Measurements from ENCODE around the gene TEKTIP1.

The TEKTIP1 gene

GRCh38 chr19:3572855-3573161 is 33.8 kb downstream of the TEKTIP1 start, which contains the start of gene HMG20B:
TSS of gene HMG20B (plus strand) at chr19:3572944. CDS start at chr19:3573310, 366 bp downstream.
- TF ChIP-seq YY1 (IDR thresholded peaks at IDR 0.05; ENCODE audit: low read depth), result no peak
- TF ChIP-seq CEBPB (IDR thresholded peaks at IDR 0.05), result no peak
- TF ChIP-seq RAD21 (IDR thresholded peaks at IDR 0.05; ENCODE audit: low read depth), result no peak
- no peak for TF ChIP-seq CREB1 (IDR thresholded peaks at IDR 0.05; ENCODE audit: low read depth)
- TF ChIP-seq TCF12 (IDR thresholded peaks at IDR 0.05; ENCODE audit: low read depth), result no peak
- no peak for TF ChIP-seq TAF1 (IDR thresholded peaks at IDR 0.05; ENCODE audit: low read depth)
- no peak for TF ChIP-seq NFIC (IDR thresholded peaks at IDR 0.05)
- TF ChIP-seq USF1 (IDR thresholded peaks at IDR 0.05), result no peak
- TF ChIP-seq ZBTB7A (IDR thresholded peaks at IDR 0.05; ENCODE audit: low read depth), result no peak
- no peak for TF ChIP-seq EGR1 (IDR thresholded peaks at IDR 0.05)

- peak; percentile 96 for TF ChIP-seq ZBTB7A (IDR thresholded peaks at IDR 0.05; ENCODE audit: low read depth)
- TF ChIP-seq MAX (IDR thresholded peaks at IDR 0.05), result peak; percentile 60; the same call in 1 of the 2 replicates
- peak; percentile 82 for TF ChIP-seq YY1 (IDR thresholded peaks at IDR 0.05; ENCODE audit: low read depth)
- TF ChIP-seq REST (IDR thresholded peaks at IDR 0.05; ENCODE audit: low read depth), result no peak
Observed at GRCh38 chr19:3573162-3573857, 34.3 kb downstream of the TEKTIP1 start.

- TF ChIP-seq RAD21 (IDR thresholded peaks at IDR 0.05; ENCODE audit: low read depth) (no peak), YY1 (IDR thresholded peaks at IDR 0.05; ENCODE audit: low read depth) (peak; percentile 73), REST (IDR thresholded peaks at IDR 0.05; ENCODE audit: low read depth) (no peak), EGR1 (IDR thresholded peaks at IDR 0.05) (no peak), CREB1 (IDR thresholded peaks at IDR 0.05; ENCODE audit: low read depth) (no peak), TAF1 (IDR thresholded peaks at IDR 0.05; ENCODE audit: low read depth) (no peak), EP300 (IDR thresholded peaks at IDR 0.05; ENCODE audit: borderline replicate concordance) (no peak), NFIC (IDR thresholded peaks at IDR 0.05) (no peak)
Observed at GRCh38 chr19:3573858-3574637, 35.1 kb downstream of the TEKTIP1 start.

GRCh38 chr19:3575260-3575741 is 36.3 kb downstream of the TEKTIP1 start:
- no peak for TF ChIP-seq MAX (IDR thresholded peaks at IDR 0.05)
- no peak for TF ChIP-seq TAF1 (IDR thresholded peaks at IDR 0.05; ENCODE audit: low read depth)
- TF ChIP-seq NFIC (IDR thresholded peaks at IDR 0.05), result no peak
- TF ChIP-seq USF1 (IDR thresholded peaks at IDR 0.05), result no peak
- no peak for TF ChIP-seq YY1 (IDR thresholded peaks at IDR 0.05; ENCODE audit: low read depth)

GRCh38 chr19:3575949-3576673 is 37.1 kb downstream of the TEKTIP1 start:
- TF ChIP-seq YY1 (IDR thresholded peaks at IDR 0.05; ENCODE audit: low read depth) (no peak), TAF1 (IDR thresholded peaks at IDR 0.05; ENCODE audit: low read depth) (no peak), CREB1 (IDR thresholded peaks at IDR 0.05; ENCODE audit: low read depth) (no peak), REST (IDR thresholded peaks at IDR 0.05; ENCODE audit: low read depth) (no peak), USF1 (IDR thresholded peaks at IDR 0.05) (no peak), NFIC (IDR thresholded peaks at IDR 0.05) (no peak)

Data from Ishikawa (cell line).